Mucosa of descending colon (tissue), 3 donors: Measurements from ENCODE around the gene KCNN2. TPM values are rescaled to one million over a fixed set of nuclear protein-coding genes. Genes with fewer than 3 reads are reported as not detected.

ENCODE experiments used
- ATAC-seq: fragments of 200-7000 bp; cut with Tn5 transposase; one replicate; pipeline ENCODE4 v1.9.1; 2020; ENCODE audit warnings: mild to moderate bottlenecking, moderate library complexity
- DNase-seq, 3 donors: peaks; one replicate each; pipeline ENCODE4 v3.0.0-alpha.2; 2020
- H3K36me3 ChIP-seq: fragments of 200-600 bp; one replicate; pipeline ENCODE4 v1.8.0; 2021; ENCODE audit warnings: low read depth, mild to moderate bottlenecking
- H3K4me1 ChIP-seq: fragments of 200-600 bp; one replicate; pipeline ENCODE4 v1.8.0; 2021; ENCODE audit warnings: low read depth, mild to moderate bottlenecking
- H3K4me3 ChIP-seq: fragments of 200-600 bp; one replicate; pipeline ENCODE4 v1.8.0; 2021; ENCODE audit warnings: mild to moderate bottlenecking
- H3K9me3 ChIP-seq: fragments of 200-600 bp; one replicate; pipeline ENCODE4 v1.8.0; 2021; ENCODE audit warnings: mild to moderate bottlenecking
- intact Hi-C, 2 donors: fragments of 100-400 bp; cut with DNase I in 1 of 2; cut with micrococcal nuclease in 1 of 2; formaldehyde crosslinking; loops; one replicate each; pipeline versions ENCODE4 v1.11.0 to v1.11.1; 2022; cut with DNase I, micrococcal nuclease
- total RNA-seq, 3 donors: library from RNA; stranded (reverse); fragmentation: NEBNext Ultra II Directional in 2 of 3; extraction: Animal tissue kit (Norgen Biotek cat#: 25700) in 2 of 3; gene quantifications; one replicate each; pipeline versions ENCODE4 v1.2.1 to v1.2.4, GENCODE V29; 2021 to 2023
- TF ChIP-seq, protein P1 (sequence below): fragments of 200-600 bp; IDR thresholded peaks from one replicate; pipeline ENCODE4 v1.8.0; 2022; ENCODE audit warnings: antibody characterized with exemption, mild to moderate bottlenecking
- donor health status: DM: no; HTN: no; CAD: no; lungs with moderate emphysema.
- donor health status: DM: no; HTN: no; CAD: no.
- donor health status: DM: no; HTN: yes; CAD: no.

The KCNN2 gene
- total RNA-seq, 3 donors from 2014 or later = 0.48 to 3.5 (median 0.96) TPM

DNA sequence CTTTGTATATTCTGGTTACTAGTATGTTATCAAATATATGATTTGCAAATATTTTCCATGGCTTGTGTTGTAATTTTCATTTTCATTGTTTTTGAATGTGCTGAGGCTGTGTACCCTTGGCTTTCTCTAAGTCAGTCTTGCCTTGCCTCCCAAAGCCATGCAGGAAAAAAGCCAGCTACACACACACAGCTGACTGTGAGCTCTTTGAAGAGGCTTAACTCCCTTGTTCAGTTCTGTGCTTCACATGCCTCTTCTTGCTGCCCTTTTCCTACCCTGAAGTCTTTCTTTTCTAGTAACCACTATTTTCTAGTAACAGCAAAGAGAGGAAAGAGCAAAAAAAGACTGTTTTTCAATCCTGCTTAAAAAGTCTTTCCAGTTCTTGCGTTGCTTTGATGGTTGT, 53.9 kb downstream of the KCNN2 start:
- Histone ChIP-seq H3K4me3 (no peak overlapping the region), H3K4me1 (no peaks in the 10 kb centered on the region), H3K36me3 (no peaks in the 10 kb centered on the region), H3K9me3 (no peaks in the 10 kb centered on the region)
- ATAC-seq = no peak
- no peak for DNase-seq
- TF ChIP-seq, protein P1, sequence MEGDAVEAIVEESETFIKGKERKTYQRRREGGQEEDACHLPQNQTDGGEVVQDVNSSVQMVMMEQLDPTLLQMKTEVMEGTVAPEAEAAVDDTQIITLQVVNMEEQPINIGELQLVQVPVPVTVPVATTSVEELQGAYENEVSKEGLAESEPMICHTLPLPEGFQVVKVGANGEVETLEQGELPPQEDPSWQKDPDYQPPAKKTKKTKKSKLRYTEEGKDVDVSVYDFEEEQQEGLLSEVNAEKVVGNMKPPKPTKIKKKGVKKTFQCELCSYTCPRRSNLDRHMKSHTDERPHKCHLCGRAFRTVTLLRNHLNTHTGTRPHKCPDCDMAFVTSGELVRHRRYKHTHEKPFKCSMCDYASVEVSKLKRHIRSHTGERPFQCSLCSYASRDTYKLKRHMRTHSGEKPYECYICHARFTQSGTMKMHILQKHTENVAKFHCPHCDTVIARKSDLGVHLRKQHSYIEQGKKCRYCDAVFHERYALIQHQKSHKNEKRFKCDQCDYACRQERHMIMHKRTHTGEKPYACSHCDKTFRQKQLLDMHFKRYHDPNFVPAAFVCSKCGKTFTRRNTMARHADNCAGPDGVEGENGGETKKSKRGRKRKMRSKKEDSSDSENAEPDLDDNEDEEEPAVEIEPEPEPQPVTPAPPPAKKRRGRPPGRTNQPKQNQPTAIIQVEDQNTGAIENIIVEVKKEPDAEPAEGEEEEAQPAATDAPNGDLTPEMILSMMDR = no peak
- intact Hi-C loops = no loop called here

DNA sequence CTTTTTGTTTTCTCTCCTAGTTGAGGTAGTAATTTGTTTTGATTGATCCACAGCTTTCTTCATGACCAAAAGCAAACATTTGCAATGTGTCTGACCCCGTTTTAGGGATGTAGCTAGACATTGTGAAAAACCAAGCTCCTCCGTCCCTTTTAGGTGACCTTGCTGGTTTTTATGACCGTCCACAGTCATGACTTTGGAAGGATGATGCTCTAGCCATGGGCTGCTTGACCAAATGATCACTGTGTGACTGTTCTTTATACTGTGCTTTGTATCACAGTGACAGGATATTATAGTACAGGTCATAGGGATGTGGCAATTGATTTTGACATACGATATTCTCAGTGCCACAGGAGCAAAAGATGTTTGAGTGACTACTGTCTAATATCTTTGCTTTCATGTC, 54.4 kb downstream of the KCNN2 start:
- no peak overlapping the region for H3K4me3 ChIP-seq
- DNase-seq (no peak), ATAC-seq (no peak)
- H3K4me1 ChIP-seq = no peaks in the 10 kb centered on the region
- TF ChIP-seq, protein P1 = no peak
- H3K36me3 ChIP-seq = no peaks in the 10 kb centered on the region
- no peaks in the 10 kb centered on the region for H3K9me3 ChIP-seq
- intact Hi-C loops = no loop called here

DNA sequence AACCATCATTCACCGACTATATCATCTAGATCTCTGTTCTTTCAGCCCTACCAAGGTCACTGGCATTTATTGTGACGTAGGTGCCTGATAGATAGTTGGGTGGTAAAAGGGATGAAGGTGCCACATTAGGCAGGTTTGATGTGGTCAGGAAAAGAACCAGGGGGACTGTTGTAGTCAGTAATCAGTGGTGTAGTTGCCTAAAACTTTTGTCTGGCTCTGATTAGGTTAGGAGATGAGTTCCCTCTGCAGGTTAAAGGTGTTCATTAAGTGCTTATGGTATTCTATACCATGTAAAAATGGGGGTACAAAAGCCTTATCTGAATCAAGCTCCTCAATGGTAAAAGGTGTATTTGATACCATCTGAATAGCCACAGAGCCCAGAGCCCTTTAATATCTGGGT, 55.6 kb downstream of the KCNN2 start:
- intact Hi-C loops = no loop called here

DNA sequence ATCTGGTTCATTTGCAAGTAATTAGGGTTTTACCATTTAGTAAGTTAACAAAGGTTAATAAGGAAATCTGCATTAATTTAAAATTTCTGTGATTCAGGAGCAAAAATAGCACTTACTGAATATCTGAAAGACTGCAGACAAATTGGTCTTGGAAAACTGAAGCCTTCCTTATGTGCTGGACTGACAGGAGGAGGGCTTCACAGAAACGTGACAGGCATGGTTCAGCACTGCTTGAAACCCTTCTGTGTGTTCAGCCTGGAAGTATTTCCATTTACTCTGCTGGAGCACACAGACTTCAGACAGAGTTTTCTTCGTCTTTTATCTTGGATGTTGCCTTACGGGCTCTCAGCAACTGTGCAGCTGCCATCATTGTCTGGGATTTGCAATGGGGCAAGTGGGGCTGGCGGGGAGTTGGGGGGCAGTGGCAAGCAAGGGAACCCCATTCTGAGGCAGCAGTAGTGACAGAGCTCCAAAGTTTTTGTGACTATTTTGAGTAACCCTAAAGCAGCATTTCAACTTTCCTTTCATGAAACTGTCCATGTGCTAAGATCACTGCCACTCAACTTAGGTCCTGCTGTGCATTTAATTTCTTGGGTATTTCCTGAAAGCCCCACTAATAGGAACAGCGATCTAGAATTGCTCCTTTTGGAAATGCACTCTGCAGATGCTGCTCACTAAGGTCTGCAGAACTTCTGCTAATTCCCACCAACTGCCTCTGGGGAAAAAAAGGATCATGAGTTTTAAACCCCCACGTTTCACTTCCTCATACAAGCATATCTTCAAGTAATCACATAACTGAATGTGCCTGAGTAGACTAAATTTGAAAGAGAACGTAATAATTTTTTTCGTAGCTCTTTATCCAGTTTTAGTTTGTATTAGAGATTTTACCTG, 56.6 kb downstream of the KCNN2 start:
- no peak for ATAC-seq

More for the DNA sequence above, 55.6 kb downstream of the KCNN2 start:
- Histone ChIP-seq H3K9me3 (no peaks in the 10 kb centered on the region), H3K4me1 (no peaks in the 10 kb centered on the region), H3K4me3 (no peak overlapping the region), H3K36me3 (no peaks in the 10 kb centered on the region)
- no peak for DNase-seq
- TF ChIP-seq, protein P1 = no peak
- ATAC-seq = no peak

DNA sequence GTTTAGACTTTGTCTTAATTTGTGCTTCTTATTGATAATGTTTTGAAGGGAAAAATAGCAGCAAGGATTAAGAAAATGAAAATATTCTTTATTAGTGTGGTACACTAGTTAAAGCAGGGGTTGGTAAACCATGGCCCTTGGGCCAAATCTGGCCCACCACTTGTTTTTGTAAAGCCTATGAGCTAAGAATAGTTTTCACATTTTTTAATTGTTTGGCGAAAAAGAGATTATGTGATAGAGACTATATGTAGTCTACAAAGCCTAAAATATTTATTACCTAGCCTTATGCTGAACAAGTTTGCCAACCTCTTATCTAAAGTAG, 57.2 kb downstream of the KCNN2 start:
- Histone ChIP-seq H3K4me3 (no peak overlapping the region), H3K4me1 (no peaks in the 10 kb centered on the region), H3K9me3 (no peaks in the 10 kb centered on the region), H3K36me3 (no peaks in the 10 kb centered on the region)
- intact Hi-C loops = no loop called here
- no peak for DNase-seq
- ATAC-seq = no peak
- TF ChIP-seq, protein P1 = no peak

More for the DNA sequence above, 56.6 kb downstream of the KCNN2 start:
- H3K9me3 ChIP-seq = no peaks in the 10 kb centered on the region
- intact Hi-C loops = no loop called here
- H3K36me3 ChIP-seq = no peaks in the 10 kb centered on the region
- TF ChIP-seq, protein P1 = no peak
- H3K4me1 ChIP-seq = no peaks in the 10 kb centered on the region
- no peak overlapping the region for H3K4me3 ChIP-seq
- no peak for DNase-seq
